Naive thymus-derived CD4-positive, alpha-beta T cell (primary cell): ENCODE data around the gene NT5M. TPM values are rescaled to one million over a fixed set of nuclear protein-coding genes. Genes with fewer than 3 reads are reported as not detected.
"Not testable (repeated sequence)": the region's sequence is repeated elsewhere in the genome, so short reads cannot be mapped to it uniquely, and the experiment has no call there.

Source experiments
- ATAC-seq: fragments of 150-1000 bp; cut with Tn5 transposase; 2 replicates; pipeline ENCODE4 v1.10.0; 2021; ENCODE audit warnings: mild to moderate bottlenecking, moderate library complexity
- CTCF ChIA-PET: fragments of 350-600 bp; sonication (Branson Sonifier 250); formaldehyde crosslinking; loops from one replicate; lab custom pipeline; 2021; ENCODE audit warnings: antibody characterized with exemption; lab: Charles Lee
- POLR2A ChIA-PET: fragments of 350-600 bp; sonication (Branson Sonifier 250); formaldehyde crosslinking; loops from one replicate; lab custom pipeline; 2021; ENCODE audit warnings: antibody characterized with exemption, inconsistent platforms; lab: Charles Lee
- DNase-seq, 9 donors: peaks; one replicate each; pipeline versions ENCODE4 v3.0.0 to v3.0.0-alpha.2; 2020 to 2022; ENCODE audit warnings: mixed read lengths in 1 of 9
- H3K27ac ChIP-seq: one replicate; pipeline ENCODE4 v1.7.0; 2013; ENCODE audit warnings: mild to moderate bottlenecking, low read depth, low read length, moderate library complexity
- H3K27me3 ChIP-seq, 2 donors: one replicate each; pipeline ENCODE4 v1.7.0; 2013; ENCODE audit warnings: low read length in 2 of 2, mild to moderate bottlenecking in 2 of 2, moderate library complexity in 2 of 2; ENCODE audit not compliant: control insufficient read depth in 2 of 2, insufficient read depth in 2 of 2
- H3K36me3 ChIP-seq, 3 experiments: 1 replicate in 2 of 3; 2 replicates in 1 of 3; pipeline ENCODE4 v1.7.0; 2013; ENCODE audit warnings: low read length in 3 of 3, mild to moderate bottlenecking in 3 of 3, moderate library complexity in 1 of 3; ENCODE audit not compliant: insufficient read depth in 3 of 3, control insufficient read depth in 2 of 3
- H3K4me1 ChIP-seq, 2 donors: one replicate each; pipeline ENCODE4 v1.7.0; 2013; ENCODE audit warnings: low read length in 2 of 2, mild to moderate bottlenecking in 2 of 2, moderate library complexity in 1 of 2; ENCODE audit not compliant: control insufficient read depth in 2 of 2, insufficient read depth in 2 of 2
- H3K4me3 ChIP-seq: 2 replicates; pipeline ENCODE4 v1.7.0; 2013; ENCODE audit warnings: mild to moderate bottlenecking, low read length
- H3K9me3 ChIP-seq, 3 experiments: 1 replicate in 2 of 3; 2 replicates in 1 of 3; pipeline ENCODE4 v1.7.0; 2013; ENCODE audit warnings: low read length in 3 of 3; ENCODE audit not compliant: control insufficient read depth in 2 of 3
- H3K27ac Mint-ChIP-seq, 9 donors: one replicate each; pipeline ENCODE4 v1.8.0; 2020 to 2022; ENCODE audit warnings: mixed read lengths in 9 of 9, mild to moderate bottlenecking in 8 of 9, moderate library complexity in 5 of 9, inconsistent platforms in 2 of 9
- H3K27me3 Mint-ChIP-seq, 5 donors: one replicate each; pipeline ENCODE4 v1.8.0; 2021 to 2022; ENCODE audit warnings: mixed read lengths in 5 of 5, mild to moderate bottlenecking in 1 of 5
- H3K36me3 Mint-ChIP-seq, 5 donors: one replicate each; pipeline ENCODE4 v1.8.0; 2020 to 2022; ENCODE audit warnings: mixed read lengths in 5 of 5, mild to moderate bottlenecking in 3 of 5, inconsistent platforms in 1 of 5
- H3K4me1 Mint-ChIP-seq, 7 donors: one replicate each; pipeline ENCODE4 v1.8.0; 2020 to 2022; ENCODE audit warnings: mixed read lengths in 7 of 7, mild to moderate bottlenecking in 3 of 7, inconsistent platforms in 1 of 7
- H3K4me3 Mint-ChIP-seq, 10 donors: one replicate each; pipeline ENCODE4 v1.8.0; 2020 to 2022; ENCODE audit warnings: mild to moderate bottlenecking in 10 of 10, mixed read lengths in 10 of 10, moderate library complexity in 6 of 10, inconsistent platforms in 2 of 10
- H3K9me3 Mint-ChIP-seq, 11 donors: one replicate each; pipeline ENCODE4 v1.8.0; 2020 to 2022; ENCODE audit warnings: mixed read lengths in 11 of 11, mild to moderate bottlenecking in 4 of 11, inconsistent platforms in 1 of 11, moderate library complexity in 1 of 11
- intact Hi-C, 2 donors: fragments of 100-400 bp; cut with micrococcal nuclease; formaldehyde crosslinking; loops; one replicate each; pipeline ENCODE4 v1.15.1; 2023
- polyA plus RNA-seq, 2 donors: library from polyadenylated mRNA; unstranded; fragments of 300-500 nt; fragmentation: Illumina TruSeq; gene quantifications; one replicate each; pipeline ENCODE4 v1.2.3, GENCODE V29; 2021
- total RNA-seq, 6 experiments: library from RNA in 5 of 6; stranded (reverse) in 5 of 6; gene quantifications; 1 replicate in 5 of 6; 2 replicates in 1 of 6; pipeline ENCODE4 v1.2.3 and lab custom pipeline; 2021 to 2026

NT5M gene
- total and polyA plus RNA-seq, 7 experiments from 2014 or later: 0.85 to 6.3 (median 3.5) TPM

DNA sequence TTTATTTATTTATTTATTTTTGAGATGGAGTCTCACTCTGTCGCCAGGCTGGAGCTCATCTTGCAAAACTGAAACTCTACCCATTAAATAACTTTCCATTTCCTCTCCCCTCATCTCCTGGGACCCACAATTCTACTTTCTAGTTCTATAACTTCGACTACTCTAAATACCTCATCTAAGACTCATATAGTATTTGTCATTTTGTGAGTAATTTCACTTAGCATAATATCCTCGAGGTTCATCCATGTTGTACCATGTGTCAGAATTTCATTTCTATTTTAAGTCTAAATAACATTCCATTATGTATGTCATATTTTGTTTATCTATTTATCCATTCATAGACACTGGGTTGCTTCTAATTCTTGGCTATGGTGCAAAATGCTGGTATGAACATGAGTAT is 5.1 kb upstream of the NT5M start:
- Mint-ChIP-seq H3K27ac (no peak overlapping the region), H3K9me3 (peaks cover 0 to 1% (median 0%) of the 10 kb centered on the region in 11 donors), H3K4me1 (peaks cover 0 to 25% (median 13%) of the 10 kb centered on the region in 7 donors), H3K36me3 (no peaks in the 10 kb centered on the region), H3K4me3 (no peak overlapping the region), H3K27me3 (peaks cover 0 to under 1% (median 0%) of the 10 kb centered on the region in 5 donors)
- peaks cover 0 to 8% of the 10 kb centered on the region in 2 donors for H3K4me1 ChIP-seq
- POLR2A ChIA-PET: no interaction called here
- H3K27me3 ChIP-seq: no peaks in the 10 kb centered on the region
- H3K4me3 ChIP-seq: no peak overlapping the region
- H3K9me3 ChIP-seq: no peaks in the 10 kb centered on the region
- ATAC-seq (no peak), DNase-seq (no peak)
- intact Hi-C loops: no loop called here
- no peak overlapping the region for H3K27ac ChIP-seq
- H3K36me3 ChIP-seq: no peaks in the 10 kb centered on the region
- CTCF ChIA-PET: no interaction called here

DNA sequence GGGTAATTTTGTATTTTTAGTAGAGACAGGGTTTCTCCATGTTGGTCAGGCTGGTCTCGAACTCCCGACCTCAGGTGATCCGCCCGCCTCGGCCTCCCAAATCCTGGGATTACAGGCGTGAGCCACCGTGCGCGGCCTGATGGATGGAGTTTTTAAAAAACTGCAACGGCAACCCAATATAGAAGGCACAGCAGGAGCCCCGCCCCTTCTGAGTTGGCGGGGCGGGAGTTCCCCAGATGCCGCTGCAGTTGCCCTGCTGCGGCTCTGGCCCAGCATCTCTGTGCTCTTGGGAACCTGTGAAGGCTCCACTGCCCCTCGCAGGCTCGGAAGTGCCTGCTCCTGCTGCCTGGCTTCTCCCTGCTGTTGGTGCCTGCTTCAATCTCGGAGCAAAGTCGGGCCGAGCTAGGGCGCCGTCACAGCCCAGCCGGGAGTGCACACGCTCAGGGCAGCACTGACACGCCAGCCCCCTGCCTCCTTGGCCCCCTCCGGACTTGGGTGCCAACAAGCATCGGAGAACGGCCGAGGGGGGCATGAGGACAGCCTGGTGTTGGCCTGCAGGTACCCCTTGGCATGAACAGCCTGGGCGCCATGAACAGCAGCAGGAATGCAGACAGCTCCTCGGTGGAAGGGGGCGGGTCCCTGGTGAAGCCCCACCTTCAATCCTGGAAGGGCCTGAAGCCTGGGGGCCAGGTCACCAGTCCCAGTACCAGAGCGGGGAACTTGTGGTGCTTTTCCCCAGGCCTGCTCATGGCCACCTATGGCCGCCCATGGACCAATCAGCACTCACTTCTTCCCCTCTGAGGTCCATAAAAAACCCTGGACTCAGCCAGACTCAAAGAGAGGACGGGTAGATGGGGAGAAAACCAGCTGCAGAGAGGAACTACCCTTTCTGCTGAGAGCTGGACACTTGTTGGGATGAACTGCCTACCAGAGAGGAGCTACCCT is 2.3 kb upstream of the NT5M start:
- Mint-ChIP-seq H3K4me1 (peaks cover 16 to 42% (median 34%) of the 10 kb centered on the region in 7 donors), H3K9me3 (peaks cover 0 to 1% (median 0%) of the 10 kb centered on the region in 11 donors), H3K27me3 (no peaks in the 10 kb centered on the region), H3K4me3 (peak overlapping the region; percentile 45 to 85 (median 66)), H3K27ac (peak overlapping the region in 1 of 9 donors; percentile 23), H3K36me3 (no peaks in the 10 kb centered on the region)
- Histone ChIP-seq H3K9me3 (no peaks in the 10 kb centered on the region), H3K4me3 (peak overlapping the region; percentile 27), H3K27ac (no peak overlapping the region), H3K4me1 (peaks cover 12 to 31% of the 10 kb centered on the region in 2 donors), H3K27me3 (no peaks in the 10 kb centered on the region), H3K36me3 (no peaks in the 10 kb centered on the region)
- ChIA-PET POLR2A (interaction anchor here (0.7 to 0.8 kb wide), 3 partner anchors 11 to 132 kb away, joined by 3 to 4 read pairs (median 3); partner anchors contain the start of gene COPS3), CTCF (interaction anchor here (0.9 to 1.2 kb wide), 2 partner anchors 12 to 20 kb away, joined by 3 to 4 read pairs; partner anchors contain the start of gene COPS3)
- DNase-seq (peak in 8 of 9 donors; percentile 28 to 64 (median 37)), ATAC-seq (peak; percentile 68)
- intact Hi-C loops: loop anchor here (5.0 to 10.0 kb wide), 3 partner anchors 671 to 716 kb away; partner anchors contain the start of genes DRC3 (in 2 of the 2) and TOM1L2 (in 2 of the 2)

DNA sequence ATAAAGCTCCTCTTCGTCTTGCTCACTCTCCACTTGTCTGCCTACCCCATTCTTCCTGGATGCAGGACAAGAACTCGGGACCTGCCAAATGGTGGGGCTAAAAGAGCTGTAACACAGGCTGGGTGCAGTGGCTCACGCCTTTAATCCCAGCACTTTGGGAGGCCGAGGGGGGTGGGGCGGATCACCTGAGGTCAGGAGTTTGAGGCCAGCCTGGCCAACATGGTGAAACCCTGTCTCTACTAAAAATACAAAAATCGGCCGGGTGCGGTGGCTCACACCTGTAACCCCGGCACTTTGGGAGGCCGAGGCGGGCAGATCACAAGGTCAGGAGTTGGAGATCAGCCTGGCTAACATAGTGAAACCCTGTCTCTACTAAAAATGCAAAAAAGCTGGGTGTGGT is 1.5 kb upstream of the NT5M start:
- not testable (repeated sequence) for H3K27me3 Mint-ChIP-seq, DNase-seq, H3K27me3 ChIP-seq, H3K9me3 ChIP-seq, H3K9me3 Mint-ChIP-seq, H3K4me3 ChIP-seq, ATAC-seq, H3K27ac Mint-ChIP-seq, H3K36me3 Mint-ChIP-seq, H3K27ac ChIP-seq, H3K36me3 ChIP-seq
- intact Hi-C loops: loop anchor here (5.0 to 10.0 kb wide), 3 partner anchors 671 to 717 kb away; partner anchors contain the start of genes DRC3 (in 2 of the 2) and TOM1L2 (in 2 of the 2)
- CTCF ChIA-PET: interaction anchor here (1.1 kb wide), 1 partner anchor 158 kb away, joined by 3 read pairs; no protein-coding TSS in a partner anchor
- POLR2A ChIA-PET: interaction anchor here (0.8 kb wide), 1 partner anchor 21 kb away, joined by 3 read pairs; the partner anchor contains the start of gene COPS3
- peaks cover 12 to 33% of the 10 kb centered on the region in 2 donors for H3K4me1 ChIP-seq
- peak overlapping the region in 3 of 10 donors; percentile 85 to 90 (median 88) for H3K4me3 Mint-ChIP-seq
- H3K4me1 Mint-ChIP-seq: peaks cover 16 to 47% (median 36%) of the 10 kb centered on the region in 7 donors

DNA sequence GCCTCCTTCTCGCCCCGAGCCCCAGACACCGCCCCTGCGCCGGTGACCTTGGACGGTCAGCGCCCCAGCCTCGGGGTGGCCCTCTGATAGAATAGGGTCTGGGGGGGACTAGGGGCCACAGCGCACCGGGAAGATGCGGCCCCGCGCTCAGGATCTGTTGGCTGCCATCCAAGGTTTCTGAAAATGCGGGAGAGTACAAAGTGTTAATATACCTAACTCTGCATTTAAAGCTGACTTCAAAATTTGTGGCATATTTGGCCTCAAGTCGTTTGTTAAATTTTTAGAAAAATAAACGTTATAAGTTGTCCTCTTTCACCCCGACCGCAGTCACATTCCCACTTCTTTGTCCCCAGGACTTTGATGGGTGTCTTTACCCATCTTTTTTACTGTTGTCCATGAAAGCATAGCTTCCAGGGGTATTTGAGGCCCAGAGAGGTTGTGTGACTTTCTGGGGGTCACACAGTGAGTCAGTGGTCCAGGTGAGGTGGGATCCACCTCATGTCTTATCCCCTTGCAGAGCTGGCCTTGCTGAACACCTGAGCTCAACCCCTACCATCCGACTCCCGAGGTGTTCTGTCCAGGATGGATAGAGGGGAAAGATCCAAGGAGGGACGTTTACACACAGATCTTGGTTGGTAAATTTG is 796 bp downstream of the NT5M start:
- intact Hi-C loops: loop anchor here (1.0 to 10.0 kb wide), 9 partner anchors 9 to 719 kb away; partner anchors contain the start of genes DRC3 (in 2 of the 2), MPRIP (in 2 of the 2), TOM1L2 (in 2 of the 2) and COPS3 (in 1 of the 2)
- Histone ChIP-seq H3K9me3 (no peaks in the 10 kb centered on the region), H3K27me3 (no peaks in the 10 kb centered on the region), H3K27ac (peak overlapping the region; percentile 67), H3K4me1 (peaks cover 12 to 33% of the 10 kb centered on the region in 2 donors), H3K4me3 (peak overlapping the region; percentile 30), H3K36me3 (no peaks in the 10 kb centered on the region)
- H3K9me3 Mint-ChIP-seq: no peaks in the 10 kb centered on the region
- ATAC-seq: peak; percentile 0
- DNase-seq: no peak
- ChIA-PET POLR2A (interaction anchor here (1.2 to 1.6 kb wide), 3 partner anchors 23 to 125 kb away, joined by 4 to 7 read pairs (median 5); partner anchors contain the start of genes COPS3 and FLCN), CTCF (no interaction called here)
- no peaks in the 10 kb centered on the region for H3K27me3 Mint-ChIP-seq
- H3K27ac Mint-ChIP-seq: peak overlapping the region; percentile 63 to 93 (median 86)
- peaks cover 0 to 5% (median 0%) of the 10 kb centered on the region in 5 donors for H3K36me3 Mint-ChIP-seq
- H3K4me3 Mint-ChIP-seq: peak overlapping the region; percentile 75 to 96 (median 85)
- peaks cover 16 to 49% (median 37%) of the 10 kb centered on the region in 7 donors for H3K4me1 Mint-ChIP-seq

DNA sequence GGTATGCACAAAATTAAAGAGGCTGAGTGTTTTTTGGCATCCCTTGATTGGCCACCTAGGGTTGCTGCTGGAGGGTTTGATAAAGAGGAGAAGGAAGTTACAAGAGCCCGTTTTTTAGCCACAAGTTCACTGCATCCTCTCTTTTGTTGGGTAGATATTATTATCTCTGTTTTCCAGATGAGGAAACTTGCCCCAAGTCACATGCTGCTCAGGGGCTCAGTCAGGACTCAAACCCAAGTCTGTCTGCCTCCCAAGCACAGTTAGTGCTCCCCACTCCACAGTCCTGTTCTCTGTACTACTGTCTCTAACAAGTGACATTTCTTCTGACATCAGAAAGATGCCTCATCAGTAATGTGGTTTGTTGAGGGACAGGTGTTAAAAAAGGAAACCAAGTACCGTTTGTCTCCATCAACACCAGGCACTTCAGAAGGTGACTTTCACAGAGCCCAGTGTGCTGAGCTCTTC is 1.4 kb downstream of the NT5M start:
- DNase-seq (peak in 7 of 9 donors; percentile 26 to 47 (median 30)), ATAC-seq (peak; percentile 63)
- peaks cover 12 to 33% of the 10 kb centered on the region in 2 donors for H3K4me1 ChIP-seq
- CTCF ChIA-PET: no interaction called here
- no peaks in the 10 kb centered on the region for H3K27me3 ChIP-seq
- H3K9me3 ChIP-seq: no peaks in the 10 kb centered on the region
- peak overlapping the region; percentile 3 for H3K4me3 ChIP-seq
- peaks cover 16 to 49% (median 37%) of the 10 kb centered on the region in 7 donors for H3K4me1 Mint-ChIP-seq
- no peaks in the 10 kb centered on the region for H3K27me3 Mint-ChIP-seq
- intact Hi-C loops: loop anchor here (1.0 to 10.0 kb wide), 6 partner anchors 67 to 720 kb away; partner anchors contain the start of genes DRC3 (in 2 of the 2), MPRIP (in 2 of the 2), TOM1L2 (in 2 of the 2) and FLCN (in 1 of the 2)
- H3K4me3 Mint-ChIP-seq: peak overlapping the region; percentile 75 to 96 (median 85)
- peak overlapping the region; percentile 67 for H3K27ac ChIP-seq
- H3K27ac Mint-ChIP-seq: peak overlapping the region; percentile 63 to 93 (median 86)
- peaks cover 0 to 5% (median 0%) of the 10 kb centered on the region in 5 donors for H3K36me3 Mint-ChIP-seq
- H3K36me3 ChIP-seq: no peaks in the 10 kb centered on the region
- POLR2A ChIA-PET: interaction anchor here (1.2 to 1.6 kb wide), 3 partner anchors 24 to 126 kb away, joined by 4 to 7 read pairs (median 5); partner anchors contain the start of genes COPS3 and FLCN
- no peaks in the 10 kb centered on the region for H3K9me3 Mint-ChIP-seq
